ENCODE data around the gene EPB41L4B.

The EPB41L4B gene

GRCh38 chr9:109258481-109259302, 62.2 kb downstream of the EPB41L4B start:
- Mint-ChIP-seq H3K36me3 (no peaks in the 10 kb centered on the region), H3K27ac (no peak overlapping the region), H3K4me1 (no peaks in the 10 kb centered on the region), H3K9me3 (no peaks in the 10 kb centered on the region), H3K4me3 (no peak overlapping the region), H3K27me3 (peaks cover 6% of the 10 kb centered on the region)
- no peak for ATAC-seq (ENCODE audit: low read depth)
- no peak for DNase-seq (ENCODE audit: low spot score in 2 of 2)

GRCh38 chr9:109256336-109256735, 64.5 kb downstream of the EPB41L4B start:
- no peaks in the 10 kb centered on the region for H3K36me3 Mint-ChIP-seq
- peaks cover 4% of the 10 kb centered on the region for H3K27me3 Mint-ChIP-seq
- H3K4me3 Mint-ChIP-seq: no peak overlapping the region
- H3K9me3 Mint-ChIP-seq: no peaks in the 10 kb centered on the region
- ATAC-seq (ENCODE audit: low read depth) (no peak), DNase-seq (ENCODE audit: low spot score in 2 of 2) (no peak)
- no peak overlapping the region for H3K27ac Mint-ChIP-seq
- no peaks in the 10 kb centered on the region for H3K4me1 Mint-ChIP-seq

- Mint-ChIP-seq H3K4me1 (no peaks in the 10 kb centered on the region), H3K27me3 (peaks cover 4% of the 10 kb centered on the region), H3K4me3 (no peak overlapping the region), H3K27ac (no peak overlapping the region), H3K9me3 (no peaks in the 10 kb centered on the region), H3K36me3 (no peaks in the 10 kb centered on the region)
- ATAC-seq (ENCODE audit: low read depth) (no peak), DNase-seq (ENCODE audit: low spot score in 2 of 2) (no peak)
These were observed 65.5 kb downstream of the EPB41L4B start for GRCh38 chr9:109255394-109255793.

GRCh38 chr9:109254317-109254716, 66.5 kb downstream of the EPB41L4B start:
- ATAC-seq (ENCODE audit: low read depth): no peak
- no peak overlapping the region for H3K4me3 Mint-ChIP-seq

GRCh38 chr9:109253637-109254284, 67.1 kb downstream of the EPB41L4B start:
- Mint-ChIP-seq H3K4me1 (no peaks in the 10 kb centered on the region), H3K27me3 (peaks cover 4% of the 10 kb centered on the region), H3K4me3 (no peak overlapping the region), H3K9me3 (no peaks in the 10 kb centered on the region), H3K36me3 (no peaks in the 10 kb centered on the region), H3K27ac (no peak overlapping the region)
- ATAC-seq (ENCODE audit: low read depth): no peak
- DNase-seq (ENCODE audit: low spot score in 2 of 2): no peak

More at GRCh38 chr9:109254317-109254716, 66.5 kb downstream of the EPB41L4B start:
- Mint-ChIP-seq H3K27me3 (peaks cover 4% of the 10 kb centered on the region), H3K9me3 (no peaks in the 10 kb centered on the region), H3K4me1 (no peaks in the 10 kb centered on the region), H3K27ac (no peak overlapping the region), H3K36me3 (no peaks in the 10 kb centered on the region)
- DNase-seq (ENCODE audit: low spot score in 2 of 2): no peak

- Mint-ChIP-seq H3K27me3 (peaks cover 2% of the 10 kb centered on the region), H3K27ac (no peak overlapping the region), H3K4me3 (no peak overlapping the region), H3K9me3 (no peaks in the 10 kb centered on the region), H3K36me3 (no peaks in the 10 kb centered on the region), H3K4me1 (no peaks in the 10 kb centered on the region)
- ATAC-seq (ENCODE audit: low read depth) (no peak), DNase-seq (ENCODE audit: low spot score in 2 of 2) (no peak)
These were observed 67.6 kb downstream of the EPB41L4B start for GRCh38 chr9:109253241-109253636.

GRCh38 chr9:109252291-109252690, 68.6 kb downstream of the EPB41L4B start:
- Mint-ChIP-seq H3K4me1 (no peaks in the 10 kb centered on the region), H3K27ac (no peak overlapping the region), H3K9me3 (no peaks in the 10 kb centered on the region), H3K4me3 (no peak overlapping the region), H3K27me3 (peaks cover 2% of the 10 kb centered on the region), H3K36me3 (no peaks in the 10 kb centered on the region)
- no peak for ATAC-seq (ENCODE audit: low read depth)
- DNase-seq (ENCODE audit: low spot score in 2 of 2): no peak

GRCh38 chr9:109251776-109252106, 69.1 kb downstream of the EPB41L4B start:
- ATAC-seq (ENCODE audit: low read depth) (no peak), DNase-seq (ENCODE audit: low spot score in 2 of 2) (no peak)
- H3K4me3 Mint-ChIP-seq: no peak overlapping the region
- no peaks in the 10 kb centered on the region for H3K36me3 Mint-ChIP-seq
- peaks cover under 1% of the 10 kb centered on the region for H3K27me3 Mint-ChIP-seq
- H3K27ac Mint-ChIP-seq: no peak overlapping the region
- H3K4me1 Mint-ChIP-seq: no peaks in the 10 kb centered on the region
- no peaks in the 10 kb centered on the region for H3K9me3 Mint-ChIP-seq

- H3K4me3 Mint-ChIP-seq: no peak overlapping the region
- H3K9me3 Mint-ChIP-seq: no peaks in the 10 kb centered on the region
- DNase-seq (ENCODE audit: low spot score in 2 of 2) (no peak), ATAC-seq (ENCODE audit: low read depth) (no peak)
- no peaks in the 10 kb centered on the region for H3K4me1 Mint-ChIP-seq
- H3K36me3 Mint-ChIP-seq: no peaks in the 10 kb centered on the region
- peaks cover 2% of the 10 kb centered on the region for H3K27me3 Mint-ChIP-seq
- H3K27ac Mint-ChIP-seq: no peak overlapping the region
These were observed 69.6 kb downstream of the EPB41L4B start for GRCh38 chr9:109251080-109251775.

- H3K27ac Mint-ChIP-seq: no peak overlapping the region
- ATAC-seq (ENCODE audit: low read depth): no peak
- no peaks in the 10 kb centered on the region for H3K9me3 Mint-ChIP-seq
- H3K4me3 Mint-ChIP-seq: no peak overlapping the region
- peaks cover 4% of the 10 kb centered on the region for H3K27me3 Mint-ChIP-seq
- no peaks in the 10 kb centered on the region for H3K36me3 Mint-ChIP-seq
- DNase-seq (ENCODE audit: low spot score in 2 of 2): no peak
- H3K4me1 Mint-ChIP-seq: no peaks in the 10 kb centered on the region
These were observed 70.1 kb downstream of the EPB41L4B start for GRCh38 chr9:109250771-109251079.

- Mint-ChIP-seq H3K9me3 (no peaks in the 10 kb centered on the region), H3K27me3 (peaks cover 5% of the 10 kb centered on the region), H3K4me1 (no peaks in the 10 kb centered on the region), H3K27ac (no peak overlapping the region), H3K36me3 (no peaks in the 10 kb centered on the region), H3K4me3 (no peak overlapping the region)
- DNase-seq (ENCODE audit: low spot score in 2 of 2): no peak
- ATAC-seq (ENCODE audit: low read depth): no peak
These were observed 70.5 kb downstream of the EPB41L4B start for GRCh38 chr9:109250311-109250741.

- Mint-ChIP-seq H3K27ac (no peak overlapping the region), H3K9me3 (no peaks in the 10 kb centered on the region), H3K4me1 (no peaks in the 10 kb centered on the region), H3K27me3 (peaks cover 5% of the 10 kb centered on the region), H3K36me3 (no peaks in the 10 kb centered on the region), H3K4me3 (no peak overlapping the region)
- ATAC-seq (ENCODE audit: low read depth) (no peak), DNase-seq (ENCODE audit: low spot score in 2 of 2) (no peak)
These were observed 71.2 kb downstream of the EPB41L4B start for GRCh38 chr9:109249615-109250014.

- no peak for ATAC-seq (ENCODE audit: low read depth)
- Mint-ChIP-seq H3K27me3 (peaks cover 5% of the 10 kb centered on the region), H3K36me3 (no peaks in the 10 kb centered on the region), H3K4me3 (no peak overlapping the region), H3K9me3 (no peaks in the 10 kb centered on the region), H3K27ac (no peak overlapping the region), H3K4me1 (peaks cover 2% of the 10 kb centered on the region)
- DNase-seq (ENCODE audit: low spot score in 2 of 2): no peak
These were observed 72.7 kb downstream of the EPB41L4B start for GRCh38 chr9:109248133-109248581.

GRCh38 chr9:109247228-109247627, 73.6 kb downstream of the EPB41L4B start:
- Mint-ChIP-seq H3K4me3 (no peak overlapping the region), H3K9me3 (no peaks in the 10 kb centered on the region), H3K27me3 (peaks cover 5% of the 10 kb centered on the region), H3K4me1 (peaks cover 2% of the 10 kb centered on the region), H3K27ac (no peak overlapping the region), H3K36me3 (no peaks in the 10 kb centered on the region)
- no peak for DNase-seq (ENCODE audit: low spot score in 2 of 2)
- no peak for ATAC-seq (ENCODE audit: low read depth)

Measured in memory B cell (primary cell).